GM18511 (cell line): ENCODE results near the gene NDUFAF7.
A peak's percentile ranks its signal among the peaks of the same experiment; 100 is the strongest.
"Not testable (repeated sequence)": the region's sequence is repeated elsewhere in the genome, so short reads cannot be mapped to it uniquely, and the experiment has no call there.

ENCODE experiments used
- ATAC-seq: cut with Tn5 transposase; IDR thresholded peaks from one replicate; pipeline ENCODE4 v1.9.1; 2021; ENCODE audit warnings: mild to moderate bottlenecking, moderate library complexity; ENCODE audit not compliant: unreplicated experiment

Gene NDUFAF7, protein sequence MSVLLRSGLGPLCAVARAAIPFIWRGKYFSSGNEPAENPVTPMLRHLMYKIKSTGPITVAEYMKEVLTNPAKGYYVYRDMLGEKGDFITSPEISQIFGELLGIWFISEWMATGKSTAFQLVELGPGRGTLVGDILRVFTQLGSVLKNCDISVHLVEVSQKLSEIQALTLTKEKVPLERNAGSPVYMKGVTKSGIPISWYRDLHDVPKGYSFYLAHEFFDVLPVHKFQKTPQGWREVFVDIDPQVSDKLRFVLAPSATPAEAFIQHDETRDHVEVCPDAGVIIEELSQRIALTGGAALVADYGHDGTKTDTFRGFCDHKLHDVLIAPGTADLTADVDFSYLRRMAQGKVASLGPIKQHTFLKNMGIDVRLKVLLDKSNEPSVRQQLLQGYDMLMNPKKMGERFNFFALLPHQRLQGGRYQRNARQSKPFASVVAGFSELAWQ

GRCh38 chr2:37231241-37232130 is at the start of gene NDUFAF7, which contains the start of gene CEBPZ:
Gene NDUFAF7 (plus strand): TSS chr2:37231658. CDS start chr2:37231706, 48 bp downstream.
Gene CEBPZ (minus strand): TSS chr2:37231596. CDS start chr2:37231567, 29 bp downstream.
- ATAC-seq = peak; percentile 97

DNA sequence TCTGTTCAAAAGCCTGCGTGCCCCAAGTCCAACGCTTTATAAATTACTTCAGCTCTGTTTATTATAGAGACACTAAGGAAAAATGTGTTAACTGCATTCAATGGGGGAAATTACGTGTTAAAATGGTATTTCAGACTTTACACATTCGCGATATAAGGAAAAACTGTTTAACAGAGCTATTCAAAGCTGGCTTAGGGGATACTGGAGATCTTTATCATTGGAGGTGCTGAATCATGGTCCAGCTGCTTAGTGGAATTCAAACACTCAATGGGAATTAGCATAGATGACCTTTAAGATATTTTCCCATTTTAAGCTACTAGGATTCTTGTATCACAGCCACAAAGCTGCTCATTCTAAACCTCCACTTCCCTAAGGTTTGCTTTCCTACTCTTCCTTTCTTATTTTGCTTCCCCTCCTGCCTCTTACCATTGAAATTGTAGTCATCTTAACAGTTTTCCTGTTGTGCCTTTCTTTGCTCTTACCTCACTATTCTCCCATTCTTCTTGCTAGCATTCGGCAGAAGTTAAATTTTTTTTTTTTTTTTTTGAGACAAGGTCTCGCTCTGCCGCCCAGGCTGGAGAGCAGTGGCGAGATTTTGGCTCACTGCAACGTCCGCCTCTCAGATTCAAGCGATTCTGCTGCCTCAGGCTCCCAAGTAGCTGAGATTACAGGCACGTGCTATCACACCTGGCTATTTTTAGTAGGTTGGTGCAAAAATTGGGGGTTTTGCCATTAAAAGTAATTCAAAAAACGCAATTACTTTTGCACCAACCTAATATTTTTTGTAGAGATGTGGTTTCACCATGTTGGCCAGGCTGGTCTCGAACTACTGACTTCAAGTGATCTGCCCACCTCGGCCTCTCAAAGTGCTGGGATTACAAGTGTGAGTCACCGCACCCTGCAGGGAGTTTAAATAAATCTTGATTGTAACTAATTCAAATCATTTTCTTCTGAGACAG is 49.5 kb upstream of the NDUFAF7 start:
- no peak for ATAC-seq

- no peak for ATAC-seq
Measured at GRCh38 chr2:37188570-37188969, 42.9 kb upstream of the NDUFAF7 start, which contains the start of gene SULT6B1. Gene SULT6B1 (minus strand): TSS chr2:37188670. CDS start chr2:37188640, 30 bp downstream.

GRCh38 chr2:37189452-37190153 is 41.9 kb upstream of the NDUFAF7 start:
- no peak for ATAC-seq

DNA sequence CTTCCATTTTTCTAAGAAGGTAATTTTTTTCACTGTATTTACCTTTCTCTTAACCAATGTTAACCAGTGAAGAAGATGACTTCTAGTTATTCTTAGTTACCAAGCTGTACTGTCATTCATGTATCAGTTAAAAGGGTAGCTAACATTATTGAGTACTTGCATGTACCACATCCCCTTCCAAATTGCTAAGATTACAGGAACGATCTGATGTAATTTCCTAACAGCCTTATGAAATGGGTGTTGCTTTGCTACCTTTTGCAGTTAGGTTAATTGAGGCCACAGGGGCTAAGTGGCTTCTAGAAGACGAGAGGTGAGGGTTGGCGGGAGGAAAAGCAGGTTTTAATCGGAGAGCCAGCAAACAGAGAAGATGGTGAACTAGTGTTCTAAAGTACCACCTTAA is 41.2 kb upstream of the NDUFAF7 start:
- no peak for ATAC-seq

GRCh38 chr2:37191253-37191652 is 40.2 kb upstream of the NDUFAF7 start:
- ATAC-seq = no peak

DNA sequence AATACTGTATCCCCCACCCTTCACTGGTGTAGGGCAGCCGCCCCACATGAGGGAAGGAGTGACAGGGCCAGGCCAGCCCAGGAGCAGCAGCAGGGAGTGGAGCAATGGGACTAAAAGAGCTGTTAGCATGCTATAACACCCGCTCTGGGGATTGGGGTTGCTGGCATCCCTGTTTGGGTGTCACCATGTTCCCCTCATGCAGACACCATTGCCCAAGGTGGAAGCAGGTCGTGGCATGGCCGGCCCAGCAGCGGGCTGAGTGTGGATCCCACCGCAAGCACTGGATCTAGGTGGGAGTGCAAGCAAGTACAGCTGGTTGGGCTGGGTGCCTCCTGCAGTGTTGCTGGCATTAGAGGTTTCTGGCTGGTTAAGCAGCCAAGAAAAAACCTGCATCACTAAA is 39.7 kb upstream of the NDUFAF7 start:
- ATAC-seq = no peak

DNA sequence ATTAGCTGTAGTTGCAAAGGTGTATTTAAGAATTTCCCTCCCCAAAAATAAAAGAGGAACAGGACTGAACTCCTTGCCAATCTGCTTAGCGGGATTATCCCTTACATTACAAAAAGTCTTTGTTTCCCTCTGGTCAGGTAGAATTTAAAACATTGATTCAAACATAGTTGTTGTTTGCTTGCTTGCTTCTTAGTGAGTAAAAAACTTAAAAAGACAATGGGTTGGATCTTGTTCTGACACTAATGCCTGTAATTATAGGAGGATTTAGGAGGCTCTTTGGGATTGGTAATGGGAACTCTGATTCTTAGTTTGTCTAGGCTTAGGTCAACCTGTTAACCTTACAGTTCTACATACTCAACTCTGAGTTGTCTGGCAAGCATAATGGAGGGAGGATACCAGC is 38.9 kb upstream of the NDUFAF7 start:
- ATAC-seq = no peak

DNA sequence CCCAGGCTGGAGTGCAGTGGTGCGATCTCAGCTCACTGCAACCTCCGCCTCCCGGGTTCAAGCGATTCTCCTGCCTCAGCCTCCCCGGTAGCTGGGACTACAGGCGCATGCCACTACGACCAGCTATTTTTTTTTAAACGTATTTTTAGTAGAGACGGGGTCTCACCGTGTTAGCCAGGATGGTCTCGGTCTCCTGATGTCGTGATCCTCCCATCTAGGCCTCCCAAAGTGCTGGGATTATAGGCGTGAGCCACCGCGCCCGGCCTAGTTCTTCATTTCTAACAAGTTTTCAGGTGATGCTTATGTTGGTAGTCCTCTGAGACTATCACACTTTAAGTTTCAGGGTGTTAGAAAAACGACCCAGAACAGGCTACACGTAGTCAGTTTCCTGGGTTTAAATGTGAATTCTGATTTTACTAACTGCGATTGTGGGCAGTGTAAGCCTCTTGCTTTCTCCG is 35.6 kb upstream of the NDUFAF7 start:
- ATAC-seq = peak; percentile 6

DNA sequence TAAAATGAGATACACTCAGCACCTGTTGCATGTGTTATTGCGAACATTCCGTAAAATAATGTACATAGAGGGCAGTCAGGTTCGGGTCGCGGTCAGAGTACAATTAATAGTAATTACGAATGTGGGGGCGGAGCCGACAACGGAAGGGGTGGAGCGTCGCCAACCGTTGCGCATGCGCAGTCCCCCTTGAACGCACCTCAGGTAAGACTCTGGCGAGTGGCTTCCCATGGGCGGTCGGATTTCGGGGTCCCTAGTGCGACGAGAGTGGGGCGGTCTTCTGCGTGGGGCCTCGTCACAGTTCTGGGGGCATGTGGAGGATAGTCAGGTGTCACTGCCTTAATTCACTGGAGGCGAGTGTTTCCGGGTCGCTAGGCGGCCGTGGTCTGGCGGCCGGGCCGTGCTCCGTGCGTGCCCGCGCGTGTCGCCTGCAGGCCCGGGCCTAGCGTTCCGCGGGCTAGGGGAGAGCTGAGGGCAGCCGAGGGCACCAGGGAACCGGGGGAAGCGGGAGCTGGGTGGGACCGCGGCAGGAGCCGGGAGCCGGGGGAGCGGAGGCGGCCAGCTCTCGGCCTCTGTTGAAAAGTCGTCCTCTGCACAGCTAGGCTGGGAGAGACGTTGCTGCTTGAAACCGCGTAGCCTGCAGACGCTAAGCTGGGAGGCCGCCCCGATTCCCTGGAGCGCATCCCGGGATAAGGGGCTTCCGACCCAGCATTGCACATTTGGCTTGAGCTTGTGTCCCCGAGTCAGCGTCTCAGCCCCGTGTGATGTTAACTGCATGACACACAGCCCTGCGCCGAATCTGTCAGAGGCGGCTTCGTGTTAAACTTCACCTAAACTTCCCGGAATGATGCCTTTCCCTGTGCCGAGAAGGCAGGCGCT is 34.9 kb upstream of the NDUFAF7 start, which contains the start of gene CEBPZOS:
Gene CEBPZOS, plus strand, starts transcription at position 177 of the 876 bp plus-strand sequence. CDS start 3,209 bp downstream, outside the sequence.
- ATAC-seq = peak; percentile 83

DNA sequence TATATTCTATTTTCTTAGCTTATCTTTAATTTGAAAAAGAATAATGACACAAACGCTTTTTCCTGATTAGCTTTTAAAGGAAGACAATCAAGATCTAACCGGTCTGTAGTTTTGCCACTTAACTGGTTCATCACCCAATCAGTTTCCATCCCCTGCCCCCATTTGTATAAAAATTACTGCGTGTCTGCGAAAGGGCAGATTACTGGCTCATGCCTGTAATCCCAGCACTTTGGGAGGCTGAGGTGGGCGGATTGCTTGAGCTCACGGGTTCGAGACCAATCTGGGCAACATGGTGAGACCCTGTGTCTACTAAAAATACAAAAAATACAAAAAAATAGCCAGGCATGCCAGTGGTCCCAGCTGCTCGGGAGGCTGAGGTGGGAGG is 32.8 kb upstream of the NDUFAF7 start:
- ATAC-seq = no peak

DNA sequence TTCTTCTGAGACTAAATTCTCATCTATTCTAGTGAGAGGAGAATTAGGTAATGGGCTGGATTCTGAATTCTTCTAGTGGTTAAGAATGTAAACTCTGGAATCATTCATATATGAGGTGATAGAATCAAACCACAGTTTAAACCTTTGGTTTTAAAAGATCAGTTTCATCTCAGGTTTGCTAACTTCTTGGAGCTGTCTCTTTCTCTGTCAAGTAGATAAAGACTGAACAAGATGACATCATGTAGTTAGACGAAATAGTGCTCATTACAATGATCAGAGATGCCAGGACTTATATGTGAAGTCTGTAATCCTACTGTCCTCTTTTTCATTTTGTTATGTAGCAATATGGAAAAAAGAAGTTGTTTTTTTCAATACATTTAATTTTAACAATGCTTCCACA is 30.2 kb upstream of the NDUFAF7 start:
- no peak for ATAC-seq

- ATAC-seq = no peak
Measured at GRCh38 chr2:37201766-37202165, 29.7 kb upstream of the NDUFAF7 start.

DNA sequence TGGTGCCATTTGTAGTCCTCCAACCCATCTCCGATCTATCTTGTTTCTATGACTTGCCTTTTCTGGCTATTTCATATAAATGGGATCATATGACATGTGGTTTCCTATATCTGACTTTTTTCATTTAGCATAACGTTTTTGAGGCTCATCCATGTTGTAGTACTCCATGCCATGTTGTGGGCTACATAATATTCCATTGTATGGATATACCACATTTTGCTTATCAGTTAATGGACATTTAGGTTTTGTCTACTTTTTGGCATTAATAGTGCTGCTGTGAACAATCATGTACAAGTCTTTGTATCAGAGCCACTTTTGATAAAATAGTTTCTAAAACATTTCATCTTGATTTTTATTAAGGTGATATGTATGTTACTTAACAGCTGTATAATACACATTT is 27.8 kb upstream of the NDUFAF7 start:
- ATAC-seq = no peak

GRCh38 chr2:37205071-37205661 is 26.3 kb upstream of the NDUFAF7 start:
- not testable (repeated sequence) for ATAC-seq

GRCh38 chr2:37205689-37206341 is 25.6 kb upstream of the NDUFAF7 start:
- no peak for ATAC-seq

- ATAC-seq = not testable (repeated sequence)
Measured at GRCh38 chr2:37206760-37207159, 24.7 kb upstream of the NDUFAF7 start.

GRCh38 chr2:37211212-37211611 is 20.2 kb upstream of the NDUFAF7 start:
- ATAC-seq = no peak
